A673 (cell line): ENCODE measurements around the gene CCDC148.

Experiments used
- CTCF ChIP-seq: fragments of 300-800, 200-600 bp; sonication (generic); conservative IDR thresholded peaks from 2 replicates; pipeline ENCODE4 v1.5.1; 2017; ENCODE audit warnings: low read depth, mild to moderate bottlenecking, antibody characterized with exemption, low read length, moderate library complexity, mixed read lengths
- EZH2 ChIP-seq: fragments of 200-600 bp; sonication (generic); IDR thresholded peaks from 2 replicates; pipeline ENCODE4 v1.6.1; 2017; ENCODE audit warnings: borderline replicate concordance, low read depth, mild to moderate bottlenecking, mixed read lengths, antibody characterized with exemption, low read length; ENCODE audit not compliant: poor library complexity, severe bottlenecking

GRCh38 chr2:158213773-158214172, 242.8 kb downstream of the CCDC148 start:
- TF ChIP-seq CTCF (no peak), EZH2 (no peak)
